H54 (cell line): ENCODE results near the gene EMID1.

Experiments used
- DNase-seq: peaks from one replicate; pipeline ENCODE4 v3.0.0; 2011; ENCODE audit warnings: low spot score, mixed read lengths; ENCODE audit not compliant: insufficient read length
- FAIRE-seq: peaks from 3 replicates; lab custom pipeline; 2011; peaks lifted over from hg19 to GRCh38; lab: Jason Lieb, UNC
- POLR2A ChIP-seq: IDR thresholded peaks from 2 replicates; pipeline ENCODE4 v1.6.1; 2011; ENCODE audit warnings: low read depth, mild to moderate bottlenecking, low read length

Gene EMID1

GRCh38 chr22:29184849-29185490 lies 20.7 kb upstream of the EMID1 start:
- no peak for FAIRE-seq
- no peak for TF ChIP-seq POLR2A
- DNase-seq = no peak

- no peak for TF ChIP-seq POLR2A
- FAIRE-seq = no peak
Observed at GRCh38 chr22:29186302-29186701, 19.4 kb upstream of the EMID1 start.

GRCh38 chr22:29187831-29188230 lies 17.9 kb upstream of the EMID1 start:
- FAIRE-seq = no peak
- DNase-seq = no peak
- TF ChIP-seq POLR2A = no peak

More at GRCh38 chr22:29186302-29186701, 19.4 kb upstream of the EMID1 start:
- DNase-seq = no peak

- FAIRE-seq (no peak), DNase-seq (no peak)
- TF ChIP-seq POLR2A = no peak
Observed at GRCh38 chr22:29190051-29190450, 15.6 kb upstream of the EMID1 start.

- no peak for DNase-seq
- TF ChIP-seq POLR2A = no peak
- no peak for FAIRE-seq
Observed at GRCh38 chr22:29190918-29191317, 14.8 kb upstream of the EMID1 start.

GRCh38 chr22:29193021-29193420 lies 12.7 kb upstream of the EMID1 start:
- no peak for FAIRE-seq
- no peak for DNase-seq
- no peak for TF ChIP-seq POLR2A

- FAIRE-seq (no peak), DNase-seq (no peak)
- TF ChIP-seq POLR2A = no peak
Observed at GRCh38 chr22:29194184-29194583, 11.5 kb upstream of the EMID1 start.

- FAIRE-seq = no peak
- no peak for DNase-seq
- TF ChIP-seq POLR2A = no peak
Observed at GRCh38 chr22:29195118-29195963, 10.4 kb upstream of the EMID1 start.

GRCh38 chr22:29195964-29196666 lies 9.6 kb upstream of the EMID1 start:
- FAIRE-seq (no peak), DNase-seq (no peak)
- TF ChIP-seq POLR2A = no peak

- DNase-seq (no peak), FAIRE-seq (no peak)
- TF ChIP-seq POLR2A = no peak
Observed at GRCh38 chr22:29197096-29197495, 8.6 kb upstream of the EMID1 start.

GRCh38 chr22:29198240-29198639 lies 7.5 kb upstream of the EMID1 start:
- TF ChIP-seq POLR2A = no peak
- FAIRE-seq (no peak), DNase-seq (no peak)

GRCh38 chr22:29199702-29200400 lies 5.8 kb upstream of the EMID1 start:
- FAIRE-seq = no peak
- DNase-seq = no peak
- no peak for TF ChIP-seq POLR2A

- no peak for FAIRE-seq
- no peak for DNase-seq
- no peak for TF ChIP-seq POLR2A
Observed at GRCh38 chr22:29200901-29201300, 4.8 kb upstream of the EMID1 start.
